ENCODE data around the gene GIPC2. TPM values are rescaled to one million over a fixed set of nuclear protein-coding genes. Genes with fewer than 3 reads are reported as not detected.

GIPC2 gene
- total RNA-seq, 2 donors from 2014 or later = 0.79 to 2.1 TPM

- Histone ChIP-seq H3K9ac (ENCODE audit: extremely low read depth, low read length, poor library complexity, severe bottlenecking) (no peak overlapping the region), H3K27me3 (ENCODE audit: control insufficient read depth, insufficient read depth, low read length, poor library complexity, severe bottlenecking) (no peaks in the 10 kb centered on the region), H3K4me1 (ENCODE audit: control insufficient read depth, insufficient read depth, low read length) (no peaks in the 10 kb centered on the region), H3K9me3 (ENCODE audit: control insufficient read depth, low read length) (no peaks in the 10 kb centered on the region), H3K27ac (ENCODE audit: low read depth, low read length) (no peak overlapping the region), H3K4me3 (ENCODE audit: low read length) (no peak overlapping the region), H3K36me3 (ENCODE audit: control insufficient read depth, insufficient read depth, low read length) (no peaks in the 10 kb centered on the region)
- H3K4me3 Mint-ChIP-seq = no peak overlapping the region
- no peaks in the 10 kb centered on the region for H3K36me3 Mint-ChIP-seq (ENCODE audit: low read depth)
- DNase-seq = no peak
- H3K27ac Mint-ChIP-seq = no peak overlapping the region
- peaks cover 6% of the 10 kb centered on the region for H3K4me1 Mint-ChIP-seq
- no peak for TF ChIP-seq CTCF (conservative IDR thresholded peaks at IDR 0.05)
- H3K9me3 Mint-ChIP-seq = peaks cover 2% of the 10 kb centered on the region
- peaks cover 36% of the 10 kb centered on the region for H3K27me3 Mint-ChIP-seq (ENCODE audit: insufficient read depth)
Measured at GRCh38 chr1:78156805-78157521, 111.2 kb downstream of the GIPC2 start.

DNA sequence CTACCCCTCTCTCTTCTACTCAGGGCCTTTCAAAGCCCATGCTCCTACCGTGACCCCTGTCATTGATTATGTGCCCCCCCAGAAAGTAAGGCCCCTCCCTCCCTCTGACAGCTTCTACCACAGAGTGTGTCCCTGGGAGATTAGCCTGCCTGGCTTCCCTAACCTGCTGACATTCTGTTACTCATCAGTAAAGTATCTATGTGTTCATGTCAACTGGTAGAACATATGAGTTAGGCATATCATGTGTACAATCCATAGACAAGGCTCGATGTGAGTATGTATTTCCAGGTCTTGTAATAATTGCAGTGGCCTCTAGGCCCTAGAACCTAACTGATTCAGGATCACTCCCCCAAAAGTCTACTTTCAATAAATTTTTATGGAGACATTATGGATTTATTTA, 120.0 kb downstream of the GIPC2 start:
- Histone ChIP-seq H3K9me3 (ENCODE audit: control insufficient read depth, low read length) (no peaks in the 10 kb centered on the region), H3K4me3 (ENCODE audit: low read length) (no peak overlapping the region), H3K4me1 (ENCODE audit: control insufficient read depth, insufficient read depth, low read length) (no peaks in the 10 kb centered on the region), H3K9ac (ENCODE audit: extremely low read depth, low read length, poor library complexity, severe bottlenecking) (no peak overlapping the region), H3K27me3 (ENCODE audit: control insufficient read depth, insufficient read depth, low read length, poor library complexity, severe bottlenecking) (no peaks in the 10 kb centered on the region), H3K27ac (ENCODE audit: low read depth, low read length) (no peak overlapping the region), H3K36me3 (ENCODE audit: control insufficient read depth, insufficient read depth, low read length) (no peaks in the 10 kb centered on the region)
- Mint-ChIP-seq H3K36me3 (ENCODE audit: low read depth) (no peaks in the 10 kb centered on the region), H3K4me1 (no peaks in the 10 kb centered on the region), H3K27me3 (ENCODE audit: insufficient read depth) (peaks cover 49% of the 10 kb centered on the region), H3K4me3 (no peak overlapping the region), H3K27ac (no peak overlapping the region), H3K9me3 (peaks cover 2% of the 10 kb centered on the region)
- TF ChIP-seq CTCF (conservative IDR thresholded peaks at IDR 0.05) = no peak
- WGBS, 2 experiments (ENCODE audit: insufficient coverage in 1 of 2, insufficient read length in 1 of 2) = 44 to 83% methylated on average over 1 to 2 of the region's 2 CpGs
- no peak for DNase-seq

GRCh38 chr1:78168306-78168705, 122.5 kb downstream of the GIPC2 start:
- TF ChIP-seq CTCF (conservative IDR thresholded peaks at IDR 0.05) = no peak
- Histone ChIP-seq H3K36me3 (ENCODE audit: control insufficient read depth, insufficient read depth, low read length) (no peaks in the 10 kb centered on the region), H3K27ac (ENCODE audit: low read depth, low read length) (no peak overlapping the region), H3K9ac (ENCODE audit: extremely low read depth, low read length, poor library complexity, severe bottlenecking) (no peak overlapping the region), H3K27me3 (ENCODE audit: control insufficient read depth, insufficient read depth, low read length, poor library complexity, severe bottlenecking) (no peaks in the 10 kb centered on the region), H3K4me1 (ENCODE audit: control insufficient read depth, insufficient read depth, low read length) (no peaks in the 10 kb centered on the region), H3K9me3 (ENCODE audit: control insufficient read depth, low read length) (no peaks in the 10 kb centered on the region), H3K4me3 (ENCODE audit: low read length) (no peak overlapping the region)
- Mint-ChIP-seq H3K9me3 (no peaks in the 10 kb centered on the region), H3K27ac (no peak overlapping the region), H3K36me3 (ENCODE audit: low read depth) (no peaks in the 10 kb centered on the region), H3K4me1 (no peaks in the 10 kb centered on the region), H3K4me3 (no peak overlapping the region), H3K27me3 (ENCODE audit: insufficient read depth) (peaks cover 41% of the 10 kb centered on the region)
- DNase-seq = no peak

All from endodermal cell (in vitro differentiated cells).